Stimulated activated CD8-positive, alpha-beta memory T cell treated with anti-CD3 and anti-CD28 coated beads, Interleukin-7, amount 100 ng/mL, for 24 hours (primary cell): ENCODE results near the gene ZDHHC11B.
"Not testable (repeated sequence)": the region's sequence is repeated elsewhere in the genome, so short reads cannot be mapped to it uniquely, and the experiment has no call there.

ENCODE experiments used
- DNase-seq: peaks from one replicate; pipeline ENCODE4 v3.0.0-alpha.2; 2020; ENCODE audit warnings: low read depth

Gene ZDHHC11B

GRCh38 chr5:715636-716035 is 68.9 kb downstream of the ZDHHC11B start:
- not testable (repeated sequence) for DNase-seq

DNA sequence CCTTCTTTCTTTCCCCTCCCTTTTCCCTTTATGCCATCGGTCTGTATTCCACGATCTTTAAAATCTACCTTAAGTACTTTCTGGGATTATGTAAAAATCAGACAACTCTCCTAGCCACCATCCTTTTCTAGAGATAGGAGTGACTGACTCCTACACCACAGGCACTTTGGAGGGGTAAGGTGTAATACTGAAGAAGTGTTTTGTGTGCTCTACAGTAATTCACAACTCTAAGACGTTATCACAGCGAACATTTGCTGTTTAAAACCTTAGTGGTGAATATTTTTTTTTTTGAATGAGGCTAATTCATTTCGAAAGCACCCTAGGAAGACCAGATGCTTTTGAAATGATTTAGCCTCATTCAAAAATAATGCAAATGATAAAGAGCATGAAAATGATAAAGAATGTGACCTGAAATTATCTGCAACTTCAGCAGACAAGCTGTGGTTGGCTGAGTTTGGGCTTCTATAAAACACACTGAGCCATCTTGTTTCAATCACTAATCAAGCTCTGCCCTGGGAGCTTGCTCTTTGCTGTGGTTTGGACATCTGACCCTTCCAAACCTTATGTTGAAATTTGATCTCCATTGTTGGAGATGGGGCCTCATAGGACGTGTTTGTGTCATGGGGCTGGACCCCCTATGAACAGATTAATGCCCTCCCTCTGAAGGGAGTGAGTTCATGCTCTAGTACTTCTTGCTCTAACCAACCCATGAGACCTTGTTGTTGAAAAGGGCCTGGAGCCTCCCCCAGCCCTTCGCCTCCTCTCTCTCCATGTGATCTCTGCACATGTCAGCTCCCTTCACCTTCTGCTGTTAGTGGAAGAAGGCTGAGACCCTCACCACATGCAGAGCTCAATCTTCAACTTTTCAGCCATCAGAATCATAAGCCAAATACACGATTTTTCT is 70.1 kb downstream of the ZDHHC11B start:
- DNase-seq, result not testable (repeated sequence)

DNA sequence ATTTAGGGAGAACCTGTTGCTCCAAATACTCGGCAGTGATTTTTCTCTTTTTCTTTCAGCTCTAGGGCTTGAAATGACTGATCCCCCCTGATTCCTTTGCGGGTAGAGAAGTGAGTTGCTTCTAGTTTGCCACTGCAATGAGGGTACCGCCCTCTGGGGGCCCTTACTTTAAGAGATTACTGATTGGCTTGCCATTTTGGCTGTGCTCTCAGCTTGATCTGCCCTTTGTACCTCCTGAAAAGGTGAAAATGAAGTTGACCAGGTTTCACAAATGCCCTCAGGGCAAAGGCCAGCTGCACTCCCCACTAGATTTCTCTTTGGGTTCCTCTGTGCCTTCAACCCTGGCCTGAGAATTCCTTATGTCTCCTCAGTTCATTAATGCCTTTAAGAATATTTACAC is 70.8 kb downstream of the ZDHHC11B start:
- DNase-seq, result not testable (repeated sequence)

GRCh38 chr5:708848-709517 is 75.5 kb downstream of the ZDHHC11B start:
- DNase-seq, result not testable (repeated sequence)

GRCh38 chr5:708374-708773 is 76.2 kb downstream of the ZDHHC11B start:
- not testable (repeated sequence) for DNase-seq

DNA sequence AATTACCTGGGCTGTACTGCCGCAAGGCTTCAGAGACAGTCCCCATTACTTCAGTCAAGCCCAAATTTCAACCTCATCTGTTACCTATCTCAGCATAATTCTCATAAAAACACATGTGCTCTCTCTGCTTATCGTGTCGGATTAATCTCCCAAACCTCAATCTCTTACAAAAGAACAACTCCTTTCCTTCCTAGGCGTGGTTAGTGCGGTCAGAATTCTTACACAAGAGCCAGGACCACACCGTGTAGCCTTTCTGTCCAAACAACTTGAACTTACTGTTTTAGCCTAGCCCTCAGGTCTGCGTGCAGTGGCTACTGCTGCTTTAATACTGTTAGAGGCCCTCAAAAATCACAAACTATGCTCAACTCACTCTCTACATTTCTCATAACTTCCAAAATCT is 78.4 kb downstream of the ZDHHC11B start:
- not testable (repeated sequence) for DNase-seq

DNA sequence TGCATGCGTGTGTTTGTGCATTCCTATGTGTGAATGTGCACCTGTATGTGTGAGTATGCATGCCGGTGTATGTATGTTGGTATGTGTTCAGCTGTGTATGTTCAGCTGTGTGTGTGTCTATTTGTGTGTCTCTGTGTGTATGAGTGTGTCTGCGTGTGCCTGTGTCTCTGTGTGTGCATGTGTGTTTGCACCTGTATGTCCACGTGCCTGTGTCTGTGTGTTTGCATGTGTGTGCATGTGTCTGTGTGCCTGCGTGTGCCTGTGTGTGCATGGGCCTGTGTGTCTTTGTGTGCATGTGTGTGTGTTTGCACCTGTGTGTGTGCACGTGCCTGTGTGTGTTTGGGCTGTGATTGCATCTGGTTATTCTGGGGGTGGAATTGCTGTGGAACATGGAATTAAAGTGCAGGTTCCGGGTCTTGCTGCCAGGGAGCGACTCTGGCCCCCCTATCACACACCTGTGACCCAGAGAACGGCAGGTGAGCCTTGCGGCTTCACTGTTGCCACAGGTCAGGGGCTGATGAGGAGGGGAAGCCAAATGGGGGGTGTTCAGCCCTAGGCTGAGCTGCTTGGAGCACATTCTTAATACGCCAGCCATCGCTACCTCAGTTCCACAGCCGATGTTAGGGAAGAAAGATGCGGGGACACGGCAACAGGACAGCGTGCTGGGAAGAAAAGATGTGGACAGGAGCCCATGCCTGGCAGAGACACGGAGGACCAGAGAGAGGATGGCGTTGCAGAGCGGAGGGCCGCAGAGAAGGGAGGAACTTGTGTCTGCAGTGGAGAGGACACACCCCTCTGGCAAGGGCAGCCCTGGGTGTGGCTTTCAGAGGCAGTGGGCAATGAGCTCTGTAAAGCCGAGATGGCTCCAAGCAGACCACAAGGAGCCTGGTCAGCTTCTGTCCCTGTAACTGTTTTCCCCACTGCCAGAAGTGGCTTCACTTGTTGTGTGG is 87.5 kb downstream of the ZDHHC11B start:
- DNase-seq, result not testable (repeated sequence)

- DNase-seq, result not testable (repeated sequence)
Measured at GRCh38 chr5:696191-696590, 88.3 kb downstream of the ZDHHC11B start.

- not testable (repeated sequence) for DNase-seq
Measured at GRCh38 chr5:695475-695874, 89.1 kb downstream of the ZDHHC11B start.

GRCh38 chr5:694042-694431 is 90.5 kb downstream of the ZDHHC11B start:
- not testable (repeated sequence) for DNase-seq

GRCh38 chr5:693271-694041 is 91.1 kb downstream of the ZDHHC11B start, which contains the start of gene TPPP:
Gene TPPP, minus strand, starts transcription at chr5:693352. Its CDS starts 15,292 bp downstream, at chr5:678060.
- DNase-seq, result peak; percentile 68

DNA sequence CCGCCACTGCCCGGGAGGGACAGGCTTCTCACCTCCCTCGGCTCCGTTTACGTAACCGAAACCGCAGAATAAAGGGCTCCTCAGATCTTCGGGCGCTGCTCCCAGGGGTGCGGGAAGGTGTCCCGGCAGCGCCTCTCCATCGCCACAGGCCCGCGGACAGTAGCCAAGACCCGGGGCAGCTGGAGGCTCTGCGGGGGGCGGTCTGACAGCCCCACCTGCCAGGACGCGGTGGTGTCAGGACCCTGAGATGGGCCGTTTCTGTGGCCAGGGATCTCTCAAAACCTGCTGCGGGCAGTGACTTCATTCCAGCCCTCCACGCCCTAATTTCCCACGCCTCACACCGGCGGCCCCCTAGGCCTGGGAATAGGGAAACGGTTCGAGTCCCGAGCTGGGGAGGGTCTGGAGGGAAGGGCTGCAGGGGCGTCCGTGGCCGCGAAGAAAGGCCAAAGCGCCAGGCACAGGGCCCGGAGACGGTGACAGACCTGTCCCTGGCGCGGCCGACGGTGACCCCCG is 91.9 kb downstream of the ZDHHC11B start:
- not testable (repeated sequence) for DNase-seq

GRCh38 chr5:691817-692528 is 92.6 kb downstream of the ZDHHC11B start:
- DNase-seq, result no peak

- DNase-seq, result not testable (repeated sequence)
Measured at GRCh38 chr5:691049-691448, 93.5 kb downstream of the ZDHHC11B start.

DNA sequence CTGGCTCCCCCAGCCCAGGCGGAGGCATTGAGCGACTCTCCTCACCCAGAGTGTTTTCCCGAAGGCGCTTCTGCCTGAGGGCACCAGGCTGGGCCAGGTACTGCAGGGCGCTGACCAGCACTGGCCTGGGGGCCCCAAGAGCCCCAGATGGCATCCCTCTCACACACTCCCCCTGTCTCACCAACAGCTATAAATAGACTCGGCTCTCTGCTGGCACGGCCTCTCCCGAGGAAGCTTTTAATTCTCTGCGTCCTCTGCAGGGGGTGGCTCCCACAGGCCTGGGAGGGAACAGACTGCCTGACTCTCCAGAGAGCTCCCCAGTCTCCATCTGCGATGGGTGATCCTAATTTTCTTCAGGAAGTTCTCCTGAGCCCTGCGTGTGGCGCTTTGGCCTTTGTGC is 94.2 kb downstream of the ZDHHC11B start:
- not testable (repeated sequence) for DNase-seq

DNA sequence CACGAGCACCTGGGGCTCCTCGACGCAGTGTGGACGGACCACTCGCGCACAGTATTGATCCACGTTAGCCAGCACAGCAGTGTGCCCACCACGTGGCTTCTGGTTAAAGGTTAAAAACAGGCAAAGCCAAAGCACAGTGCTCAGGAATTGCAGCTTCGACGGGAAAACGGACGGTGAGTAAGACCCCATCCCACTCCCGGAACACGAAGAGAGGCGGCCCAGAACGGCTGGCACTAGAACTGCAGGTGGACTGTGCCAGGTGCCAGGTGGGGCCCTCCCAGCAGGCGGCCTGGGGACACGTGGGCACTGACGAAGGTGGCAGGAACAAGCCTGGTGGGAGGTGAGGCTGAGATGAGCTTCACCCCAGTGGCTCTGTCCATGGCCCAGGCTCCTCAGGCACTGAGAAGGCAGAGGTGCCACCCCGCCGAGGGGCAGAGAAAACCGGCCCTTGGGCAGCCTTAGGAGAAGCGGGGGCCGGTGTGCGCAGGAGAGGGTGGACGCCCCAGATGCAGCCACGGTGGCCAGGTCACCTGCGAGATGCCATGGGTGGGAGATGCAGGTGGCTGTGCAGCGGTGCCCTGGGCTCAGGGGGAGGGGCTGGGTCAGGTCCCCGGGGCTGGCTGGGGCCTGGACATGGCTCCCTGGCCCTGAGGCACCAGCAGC is 96.0 kb downstream of the ZDHHC11B start:
- not testable (repeated sequence) for DNase-seq

- DNase-seq, result not testable (repeated sequence)
Measured at GRCh38 chr5:686936-687335, 97.6 kb downstream of the ZDHHC11B start.

GRCh38 chr5:686172-686523 is 98.4 kb downstream of the ZDHHC11B start:
- DNase-seq, result not testable (repeated sequence)
